Osteoblast (primary cell): ENCODE results near the gene CEMP1. TPM values are rescaled to one million over a fixed set of nuclear protein-coding genes. Genes with fewer than 3 reads are reported as not detected.

Source experiments
- DNase-seq: peaks from one replicate; pipeline ENCODE4 v3.0.0; 2011; ENCODE audit warnings: low spot score, mixed read lengths; ENCODE audit not compliant: insufficient read length; ENCODE audit errors: missing footprints
- H2AFZ ChIP-seq: 2 replicates; pipeline ENCODE4 v1.6.0; 2011; ENCODE audit warnings: mild to moderate bottlenecking, low read length
- H3K27ac ChIP-seq: 2 replicates; pipeline ENCODE4 v1.5.1; 2011; ENCODE audit warnings: mild to moderate bottlenecking, low read depth, low read length, moderate library complexity
- H3K27me3 ChIP-seq: 2 replicates; pipeline ENCODE4 v1.6.0; 2012; ENCODE audit warnings: mild to moderate bottlenecking, control low read depth, inconsistent platforms, low read length, moderate library complexity; ENCODE audit not compliant: insufficient read depth
- H3K36me3 ChIP-seq: 2 replicates; pipeline ENCODE4 v1.5.1; 2011; ENCODE audit warnings: mild to moderate bottlenecking, low read length, control low read depth, moderate library complexity; ENCODE audit not compliant: insufficient read depth
- H3K4me1 ChIP-seq: 2 replicates; pipeline ENCODE4 v1.5.1; 2011; ENCODE audit warnings: mild to moderate bottlenecking, low read length, control low read depth, moderate library complexity; ENCODE audit not compliant: insufficient read depth
- H3K4me2 ChIP-seq: 2 replicates; pipeline ENCODE4 v1.6.0; 2011; ENCODE audit warnings: mild to moderate bottlenecking, low read length; ENCODE audit not compliant: insufficient read depth
- H3K4me3 ChIP-seq: fragments of 200-600 bp; sonication (generic); 3 replicates; pipeline ENCODE4 v1.5.1; 2012; ENCODE audit warnings: mild to moderate bottlenecking, low read length, inconsistent platforms; ENCODE audit not compliant: insufficient read depth
- H3K79me2 ChIP-seq: 2 replicates; pipeline ENCODE4 v1.6.0; 2012; ENCODE audit warnings: mild to moderate bottlenecking, low read length, control low read depth, inconsistent platforms; ENCODE audit not compliant: insufficient read depth
- H3K9me3 ChIP-seq: 2 replicates; pipeline ENCODE4 v1.5.1; 2011; ENCODE audit warnings: low read depth, low read length, control low read depth
- H4K20me1 ChIP-seq: 2 replicates; pipeline ENCODE4 v1.6.0; 2012; ENCODE audit warnings: mild to moderate bottlenecking, low read length, control low read depth; ENCODE audit not compliant: insufficient read depth
- CTCF ChIP-seq: IDR thresholded peaks from 2 replicates; pipeline ENCODE4 v1.5.1; 2011; ENCODE audit warnings: mild to moderate bottlenecking, low read depth, low read length, moderate library complexity; ENCODE audit errors: extremely low read depth
- total RNA-seq: library from RNA; depleted of rRNA; stranded (reverse); fragments of >200 nt; gene quantifications from 2 replicates; pipeline ENCODE4 v1.2.3, GENCODE V29; 2012

The CEMP1 gene
- total RNA-seq, 1 donor, result not detected

- H3K79me2 ChIP-seq, result peaks cover 78% of the 10 kb centered on the region
- peak; percentile 75 for DNase-seq
- no peaks in the 10 kb centered on the region for H3K27me3 ChIP-seq
- no peak for TF ChIP-seq CTCF
- H2AFZ ChIP-seq, result no peak overlapping the region
- peaks cover 21% of the 10 kb centered on the region for H4K20me1 ChIP-seq
- H3K4me3 ChIP-seq, result no peak overlapping the region
- no peak overlapping the region for H3K4me2 ChIP-seq
- no peak overlapping the region for H3K27ac ChIP-seq
- peaks cover 43% of the 10 kb centered on the region for H3K36me3 ChIP-seq
- peaks cover 11% of the 10 kb centered on the region for H3K4me1 ChIP-seq
- H3K9me3 ChIP-seq, result no peaks in the 10 kb centered on the region
Observed at GRCh38 chr16:2523801-2524231, 7.4 kb downstream of the CEMP1 start.

- peak overlapping the region; percentile 75 for H3K4me3 ChIP-seq
- H3K27ac ChIP-seq, result peak overlapping the region; percentile 56
- H4K20me1 ChIP-seq, result peaks cover 47% of the 10 kb centered on the region
- DNase-seq, result peak; percentile 94
- no peak overlapping the region for H2AFZ ChIP-seq
- no peak for TF ChIP-seq CTCF
- H3K36me3 ChIP-seq, result peaks cover 33% of the 10 kb centered on the region
- no peaks in the 10 kb centered on the region for H3K9me3 ChIP-seq
- H3K4me1 ChIP-seq, result peaks cover 28% of the 10 kb centered on the region
- H3K79me2 ChIP-seq, result peaks cover 87% of the 10 kb centered on the region
- peak overlapping the region; percentile 86 for H3K4me2 ChIP-seq
- H3K27me3 ChIP-seq, result no peaks in the 10 kb centered on the region
Observed at GRCh38 chr16:2520784-2521531, 10.2 kb downstream of the CEMP1 start.

GRCh38 chr16:2520097-2520783 lies 11.0 kb downstream of the CEMP1 start, which contains the start of gene AMDHD2:
AMDHD2 (plus strand) TSS chr16:2520371; CDS start chr16:2520459, 88 bp downstream.
- no peaks in the 10 kb centered on the region for H3K9me3 ChIP-seq
- H3K36me3 ChIP-seq, result peaks cover 31% of the 10 kb centered on the region
- peaks cover 54% of the 10 kb centered on the region for H4K20me1 ChIP-seq
- DNase-seq, result peak; percentile 100
- peaks cover 91% of the 10 kb centered on the region for H3K79me2 ChIP-seq
- H3K4me1 ChIP-seq, result peaks cover 36% of the 10 kb centered on the region
- TF ChIP-seq CTCF, result no peak
- H3K4me3 ChIP-seq, result peak within 1 kb of the TSS; percentile 75
- no peak within 1 kb of the TSS for H2AFZ ChIP-seq
- H3K4me2 ChIP-seq, result peak within 1 kb of the TSS; percentile 86
- H3K27ac ChIP-seq, result peak within 1 kb of the TSS; percentile 56
- no peaks in the 10 kb centered on the region for H3K27me3 ChIP-seq

GRCh38 chr16:2519711-2520080 lies 11.5 kb downstream of the CEMP1 start:
- Histone ChIP-seq H3K36me3 (peaks cover 27% of the 10 kb centered on the region), H3K4me3 (no peak overlapping the region), H2AFZ (no peak overlapping the region), H3K27ac (peak overlapping the region; percentile 41), H3K79me2 (peaks cover 92% of the 10 kb centered on the region), H3K4me2 (peak overlapping the region; percentile 65), H4K20me1 (peaks cover 60% of the 10 kb centered on the region), H3K9me3 (no peaks in the 10 kb centered on the region), H3K27me3 (no peaks in the 10 kb centered on the region), H3K4me1 (peaks cover 38% of the 10 kb centered on the region)
- TF ChIP-seq CTCF, result no peak
- no peak for DNase-seq
